Measurements from ENCODE around the gene UNC13D. TPM values are rescaled to one million over a fixed set of nuclear protein-coding genes. Genes with fewer than 3 reads are reported as not detected.
A peak's percentile ranks its signal among the peaks of the same experiment; 100 is the strongest.

UNC13D gene
- total RNA-seq, 1 experiment from 2014 or later = 1.4 TPM

DNA sequence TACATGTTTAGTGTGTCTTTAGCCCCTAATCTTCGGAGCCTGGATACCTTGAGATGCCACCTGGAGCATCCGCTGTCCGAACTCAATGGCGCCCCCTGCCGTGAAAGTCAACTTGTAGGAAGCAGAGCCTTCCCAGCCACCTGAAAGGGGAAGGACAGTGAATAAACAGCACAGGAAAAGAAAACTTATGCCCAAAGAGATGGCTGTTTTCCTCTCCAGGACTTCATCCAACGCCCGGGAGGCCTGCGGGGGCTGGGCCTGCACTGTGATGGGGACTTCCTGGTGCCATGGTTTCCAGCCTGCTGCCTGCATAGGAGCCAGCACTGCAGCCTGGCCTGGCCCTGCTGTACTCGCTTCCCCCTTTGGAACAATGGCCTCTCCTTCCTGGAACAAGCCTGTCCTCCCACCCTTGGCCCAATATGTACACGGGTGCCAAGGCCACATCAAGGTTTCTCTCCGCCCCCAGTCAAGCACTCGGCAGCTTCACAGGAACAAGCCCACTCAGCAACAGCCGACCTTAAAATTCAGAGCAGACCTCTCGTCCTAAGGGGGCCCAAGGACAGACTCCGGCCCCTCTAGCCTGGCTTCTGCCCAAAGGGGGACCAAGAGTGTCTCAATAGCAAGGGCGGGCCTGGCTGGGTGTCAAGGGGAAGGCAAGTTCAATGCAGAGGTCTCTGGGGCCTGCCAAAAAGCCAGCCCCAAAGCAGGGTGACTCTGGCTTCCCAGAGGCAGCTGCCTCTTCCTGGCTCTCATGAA is 4.5 kb upstream of the UNC13D start:
- Histone ChIP-seq H3K9me3 (replicated peaks) (no peaks in the 10 kb centered on the region), H3K36me3 (peaks cover 25% of the 10 kb centered on the region), H3K4me3 (no peak overlapping the region), H3K4me1 (peaks cover 17% of the 10 kb centered on the region; the same call in 1 of the 2 replicates), H3K27me3 (no peaks in the 10 kb centered on the region), H3K27ac (no peak overlapping the region)
- DNase-seq = peak; percentile 62 to 63

DNA sequence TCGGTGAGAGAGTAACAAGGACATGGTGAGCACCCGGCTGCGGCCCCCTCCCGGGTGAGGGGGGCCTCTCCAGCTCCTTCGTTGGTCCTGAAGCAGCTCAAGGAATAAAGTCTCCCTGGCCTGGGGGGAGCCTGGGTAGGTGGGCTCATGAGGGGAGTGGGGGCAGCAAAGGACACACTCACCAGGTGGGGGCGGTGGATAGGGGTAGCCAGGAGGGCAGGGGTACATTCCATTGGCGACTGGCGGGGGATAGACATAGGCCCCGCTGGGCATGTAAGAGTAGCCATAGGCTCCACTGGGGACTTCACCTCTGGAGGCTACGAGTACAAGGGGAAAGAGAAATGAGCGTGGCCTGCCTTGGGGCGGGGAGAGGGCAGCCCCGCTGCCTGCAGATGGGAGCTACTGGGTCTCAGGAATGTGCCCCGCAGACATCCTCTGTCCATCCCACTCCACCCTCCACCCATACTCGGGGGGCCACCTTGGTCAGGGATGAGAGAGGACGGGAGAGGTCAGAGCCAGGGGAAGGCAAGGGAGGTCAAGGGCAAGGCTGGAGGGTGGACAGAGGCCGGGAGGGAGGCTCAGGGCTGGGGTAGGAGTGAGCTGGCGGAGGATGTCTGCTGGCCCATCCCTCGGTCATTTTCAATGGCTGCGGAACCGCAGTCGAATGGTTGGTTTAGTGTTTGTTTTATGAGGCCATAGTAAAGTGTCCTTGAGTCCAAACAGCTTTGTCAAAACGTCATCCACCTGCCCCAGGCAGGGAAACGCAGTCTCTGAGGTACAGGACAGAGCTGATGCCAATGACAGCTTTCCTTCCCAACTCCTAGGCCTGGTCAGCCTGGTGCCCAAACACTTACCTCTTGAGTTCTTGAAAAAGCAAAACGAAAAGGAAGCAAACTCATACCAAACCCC is 3.7 kb upstream of the UNC13D start:
- Histone ChIP-seq H3K4me3 (no peak overlapping the region), H3K27ac (no peak overlapping the region), H3K36me3 (peaks cover 25% of the 10 kb centered on the region), H3K4me1 (peaks cover 17% of the 10 kb centered on the region; the same call in 1 of the 2 replicates), H3K27me3 (no peaks in the 10 kb centered on the region), H3K9me3 (replicated peaks) (no peaks in the 10 kb centered on the region)
- no peak for DNase-seq

DNA sequence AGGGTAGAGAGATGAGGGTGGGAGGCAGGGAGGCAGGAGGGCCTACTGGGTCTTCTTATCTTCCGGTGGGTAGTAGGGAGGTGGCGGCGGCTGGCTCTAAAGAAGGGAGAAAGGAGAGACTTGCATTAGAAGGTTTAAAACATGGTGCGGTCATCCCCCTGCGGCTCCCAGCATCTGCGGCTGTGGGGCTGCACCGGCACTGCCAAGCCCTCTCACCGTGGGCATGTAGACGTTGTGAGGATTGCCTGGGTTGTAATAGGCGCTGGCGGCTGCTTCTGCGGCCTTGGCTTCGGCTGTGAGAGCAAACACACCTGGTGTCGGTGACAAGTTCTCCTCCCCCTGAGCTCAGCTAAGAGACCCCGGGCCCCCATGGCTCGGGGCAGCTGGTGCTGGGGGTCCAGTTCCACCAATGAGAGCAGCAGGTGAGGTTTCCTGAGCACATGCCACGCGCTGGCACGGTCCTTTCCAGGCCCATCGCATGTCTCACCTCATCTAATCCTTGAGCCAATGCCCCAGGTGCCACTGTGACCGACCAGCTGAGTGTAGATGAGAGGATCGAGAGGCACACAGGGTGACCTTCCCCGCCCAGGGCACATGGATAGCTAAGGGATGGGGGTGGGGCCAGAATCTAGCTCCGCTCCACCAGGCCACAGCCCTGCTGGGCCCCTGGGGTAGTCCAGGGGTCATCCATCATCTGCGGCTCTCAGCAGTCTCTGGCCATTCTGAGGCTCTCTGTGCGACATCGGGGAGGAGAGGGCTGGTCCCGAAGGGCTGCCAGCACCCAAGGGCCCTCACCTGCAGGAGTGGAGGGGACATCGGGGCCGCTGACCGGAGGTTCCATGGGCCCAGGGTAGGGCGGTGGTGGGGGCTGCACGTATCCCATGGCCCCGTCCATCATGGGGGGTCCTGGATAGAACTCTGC is 2.7 kb upstream of the UNC13D start:
- Histone ChIP-seq H3K4me1 (peaks cover 17% of the 10 kb centered on the region; the same call in 1 of the 2 replicates), H3K4me3 (no peak overlapping the region), H3K36me3 (peaks cover 25% of the 10 kb centered on the region), H3K9me3 (replicated peaks) (no peaks in the 10 kb centered on the region), H3K27me3 (no peaks in the 10 kb centered on the region), H3K27ac (no peak overlapping the region)
- no peak for DNase-seq

DNA sequence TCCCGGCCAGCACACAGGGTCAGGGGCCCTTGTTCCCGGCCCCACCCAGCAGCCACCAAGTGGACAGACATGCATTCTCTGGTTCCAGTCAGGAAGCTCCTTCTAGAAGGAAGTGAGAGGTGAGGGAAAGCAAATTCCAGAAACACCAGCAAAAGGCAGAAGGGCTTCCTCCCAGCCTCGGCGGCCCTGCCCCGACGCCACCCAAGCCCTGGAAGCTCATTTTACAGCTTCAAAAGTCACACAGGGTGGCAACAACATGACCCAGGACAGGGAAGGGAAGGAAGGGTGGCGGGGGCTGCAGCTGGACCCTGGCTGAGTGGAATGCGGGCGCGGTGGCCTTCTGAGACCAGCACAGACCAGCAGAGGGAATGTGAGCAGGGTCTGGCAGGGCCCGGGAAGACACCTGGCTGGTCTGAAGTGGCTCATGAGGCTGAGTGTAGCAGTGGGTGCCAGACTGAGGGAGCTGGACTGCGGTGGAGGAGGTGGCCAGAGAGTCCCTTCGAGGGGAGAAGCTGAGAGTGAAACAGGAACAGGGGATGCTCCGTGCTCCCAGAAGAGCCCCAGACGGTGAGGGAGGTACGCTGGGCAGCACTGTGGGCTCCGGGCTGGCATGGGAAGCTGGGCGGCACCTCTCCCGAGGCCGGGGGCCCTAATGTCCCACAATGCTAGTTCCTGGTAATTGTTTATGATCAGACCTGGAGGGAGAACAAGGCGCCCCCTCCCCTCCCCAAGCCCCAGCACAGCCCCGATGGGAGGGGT is 1.9 kb upstream of the UNC13D start:
- no peak overlapping the region for H3K4me3 ChIP-seq
- peaks cover 21% of the 10 kb centered on the region for H3K36me3 ChIP-seq
- H3K27ac ChIP-seq = no peak overlapping the region
- DNase-seq = no peak
- peaks cover 17% of the 10 kb centered on the region; the same call in 1 of the 2 replicates for H3K4me1 ChIP-seq
- no peaks in the 10 kb centered on the region for H3K27me3 ChIP-seq
- H3K9me3 ChIP-seq (replicated peaks) = no peaks in the 10 kb centered on the region

DNA sequence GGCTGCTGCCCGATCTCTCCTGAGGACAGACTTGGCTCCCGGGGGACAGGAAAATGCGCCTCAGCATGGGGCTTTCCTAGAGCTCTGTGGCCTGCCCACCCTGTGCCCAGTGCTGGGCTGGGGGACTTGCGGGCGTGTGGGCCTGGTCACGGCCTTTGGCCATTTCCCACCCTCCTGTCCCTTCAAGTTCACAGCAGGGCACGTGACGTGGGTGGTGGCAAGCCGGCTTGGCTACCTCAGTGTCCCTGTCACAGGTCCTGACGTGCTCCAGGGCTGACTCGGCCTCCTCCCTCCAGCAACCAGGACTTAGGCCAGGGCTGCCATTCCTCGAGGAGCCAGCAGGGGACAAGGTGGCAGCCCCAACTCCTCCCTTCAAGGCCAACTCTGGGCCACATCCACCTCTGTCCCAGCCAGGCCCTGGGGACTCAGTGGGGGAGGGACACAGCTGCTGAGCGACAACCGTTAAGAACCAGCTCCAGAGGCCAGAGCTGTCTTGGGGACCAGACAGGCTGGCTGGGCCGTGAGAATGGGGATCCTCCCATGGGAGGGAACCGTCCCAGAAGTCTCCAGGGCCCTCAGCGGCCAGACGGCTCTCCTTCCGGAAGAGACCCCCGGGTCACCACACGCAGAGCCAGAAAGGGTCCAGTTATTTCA is 981 bp upstream of the UNC13D start:
- Histone ChIP-seq H3K4me1 (peaks cover 17% of the 10 kb centered on the region; the same call in 1 of the 2 replicates), H3K9me3 (replicated peaks) (no peaks in the 10 kb centered on the region), H3K27ac (no peak overlapping the region)

DNA sequence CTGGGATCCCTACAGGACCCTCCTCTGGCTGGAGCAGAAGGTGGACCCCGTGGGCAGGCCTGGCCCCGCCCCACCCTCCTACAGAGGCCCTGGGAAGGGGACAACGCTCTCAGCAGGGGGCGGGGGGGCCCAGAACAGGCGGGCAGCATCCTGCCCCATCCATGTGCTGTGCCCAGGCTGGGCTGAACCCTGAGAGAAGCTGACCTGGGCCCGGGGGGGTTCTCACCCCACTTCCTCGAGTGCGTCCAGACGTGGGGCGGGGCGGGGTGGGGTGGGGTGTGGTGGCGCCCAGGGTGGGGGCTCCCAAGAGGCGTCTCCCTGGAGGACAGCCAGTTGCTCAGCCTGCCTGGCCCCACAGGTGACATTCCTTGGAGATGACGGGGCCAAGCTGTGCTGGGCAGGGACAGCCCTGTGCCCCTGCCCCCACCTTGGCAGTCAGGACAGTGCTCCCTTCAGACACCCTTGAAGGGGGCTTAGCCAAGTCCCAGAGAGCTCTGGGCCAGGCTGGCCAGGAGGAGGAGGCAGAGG is 390 bp upstream of the UNC13D start:
- H3K4me3 ChIP-seq = peak overlapping the region; percentile 31
- no peaks in the 10 kb centered on the region for H3K9me3 ChIP-seq (replicated peaks)
- no peak overlapping the region for H3K27ac ChIP-seq
- peaks cover 17% of the 10 kb centered on the region for H3K36me3 ChIP-seq
- no peaks in the 10 kb centered on the region for H3K27me3 ChIP-seq
- DNase-seq = peak; percentile 35 to 38
- H3K4me1 ChIP-seq = peaks cover 17% of the 10 kb centered on the region; the same call in 1 of the 2 replicates

More for the DNA sequence above, 981 bp upstream of the UNC13D start:
- peaks cover 19% of the 10 kb centered on the region for H3K36me3 ChIP-seq
- DNase-seq = peak; percentile 82 to 85
- no peak overlapping the region for H3K4me3 ChIP-seq
- H3K27me3 ChIP-seq = no peaks in the 10 kb centered on the region

DNA sequence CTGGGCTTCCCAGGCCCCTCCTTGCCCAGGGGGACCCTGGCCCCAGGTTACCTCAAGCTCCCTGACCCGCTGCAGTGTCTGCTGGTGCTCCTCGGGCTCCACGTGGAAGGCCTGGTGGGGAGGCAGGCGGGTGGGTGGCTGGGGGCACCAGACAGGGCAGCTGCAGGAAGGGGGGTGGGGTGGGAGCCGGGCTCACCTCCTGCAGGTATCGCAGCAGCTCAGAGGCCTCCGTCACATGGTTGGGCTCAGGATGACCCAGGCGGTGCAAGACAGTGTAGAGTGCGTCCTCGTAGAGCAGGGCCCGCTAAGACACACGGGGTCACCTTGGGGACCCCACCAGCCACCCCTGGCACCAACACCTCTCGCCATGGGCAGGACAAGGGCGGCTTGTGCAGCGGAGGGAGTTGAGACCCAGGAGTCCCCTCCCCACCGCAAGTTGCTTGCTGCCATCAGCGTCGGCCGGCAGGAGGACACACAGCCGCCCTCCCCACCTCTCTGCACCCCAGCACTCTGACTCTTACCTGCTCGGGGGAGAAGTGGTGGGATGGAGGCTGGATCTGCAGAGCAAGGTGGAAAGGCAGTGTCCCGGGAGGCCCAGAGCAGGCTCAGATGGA is 1.1 kb downstream of the UNC13D start:
- DNase-seq = no peak
- Histone ChIP-seq H3K36me3 (peaks cover 7% of the 10 kb centered on the region; the same call in 1 of the 2 replicates), H3K9me3 (replicated peaks) (no peaks in the 10 kb centered on the region), H3K4me3 (no peak overlapping the region), H3K4me1 (peaks cover 17% of the 10 kb centered on the region; the same call in 1 of the 2 replicates), H3K27me3 (no peaks in the 10 kb centered on the region), H3K27ac (no peak overlapping the region)

DNA sequence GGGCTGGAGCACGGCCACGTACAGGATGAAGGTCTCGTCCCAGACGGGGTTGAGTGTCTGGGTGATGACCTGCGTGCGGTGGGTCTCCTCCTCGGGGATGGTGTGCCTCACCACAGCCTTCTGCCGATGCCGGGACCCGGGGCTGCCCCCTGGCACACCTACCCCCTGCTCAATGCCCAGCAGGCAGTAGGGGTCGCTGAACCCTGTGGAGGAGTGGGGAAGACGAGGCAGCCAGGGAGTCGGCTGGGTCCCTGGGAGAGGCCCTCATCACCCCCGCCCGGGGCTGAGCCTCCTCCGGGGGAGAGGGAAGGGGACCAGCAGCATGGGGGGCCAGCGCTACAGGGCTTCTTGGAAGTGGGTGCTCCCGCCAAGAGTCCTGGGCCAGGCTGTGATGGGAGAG is 1.8 kb downstream of the UNC13D start:
- Histone ChIP-seq H3K4me1 (peaks cover 17% of the 10 kb centered on the region; the same call in 1 of the 2 replicates), H3K4me3 (no peak overlapping the region), H3K27ac (no peak overlapping the region), H3K36me3 (peaks cover 5% of the 10 kb centered on the region; the same call in 1 of the 2 replicates), H3K27me3 (no peaks in the 10 kb centered on the region), H3K9me3 (replicated peaks) (no peaks in the 10 kb centered on the region)
- DNase-seq = no peak

DNA sequence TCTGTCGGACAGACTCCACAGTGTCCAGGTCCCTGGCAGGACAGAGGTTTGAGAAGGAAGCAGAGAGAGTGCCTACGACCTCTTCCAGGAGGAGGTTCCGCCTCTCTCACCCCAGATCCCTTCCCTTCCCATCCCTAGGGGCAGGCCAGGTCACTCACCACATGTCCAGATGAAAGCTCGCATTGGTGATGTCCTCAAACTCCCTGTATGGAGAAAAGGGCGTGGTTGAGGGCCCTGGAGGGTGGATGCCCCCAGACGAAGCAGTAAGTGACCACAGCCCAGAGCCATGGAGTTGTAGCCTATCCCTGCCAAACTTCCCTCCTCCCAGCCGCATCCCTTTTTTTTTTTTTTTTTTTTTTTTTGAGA is 3.4 kb downstream of the UNC13D start:
- H3K36me3 ChIP-seq = no peaks in the 10 kb centered on the region
- peaks cover 13% of the 10 kb centered on the region; the same call in 1 of the 2 replicates for H3K4me1 ChIP-seq
- no peak overlapping the region for H3K27ac ChIP-seq
- no peak overlapping the region for H3K4me3 ChIP-seq
- no peaks in the 10 kb centered on the region for H3K9me3 ChIP-seq (replicated peaks)
- H3K27me3 ChIP-seq = no peaks in the 10 kb centered on the region
- no peak for DNase-seq

DNA sequence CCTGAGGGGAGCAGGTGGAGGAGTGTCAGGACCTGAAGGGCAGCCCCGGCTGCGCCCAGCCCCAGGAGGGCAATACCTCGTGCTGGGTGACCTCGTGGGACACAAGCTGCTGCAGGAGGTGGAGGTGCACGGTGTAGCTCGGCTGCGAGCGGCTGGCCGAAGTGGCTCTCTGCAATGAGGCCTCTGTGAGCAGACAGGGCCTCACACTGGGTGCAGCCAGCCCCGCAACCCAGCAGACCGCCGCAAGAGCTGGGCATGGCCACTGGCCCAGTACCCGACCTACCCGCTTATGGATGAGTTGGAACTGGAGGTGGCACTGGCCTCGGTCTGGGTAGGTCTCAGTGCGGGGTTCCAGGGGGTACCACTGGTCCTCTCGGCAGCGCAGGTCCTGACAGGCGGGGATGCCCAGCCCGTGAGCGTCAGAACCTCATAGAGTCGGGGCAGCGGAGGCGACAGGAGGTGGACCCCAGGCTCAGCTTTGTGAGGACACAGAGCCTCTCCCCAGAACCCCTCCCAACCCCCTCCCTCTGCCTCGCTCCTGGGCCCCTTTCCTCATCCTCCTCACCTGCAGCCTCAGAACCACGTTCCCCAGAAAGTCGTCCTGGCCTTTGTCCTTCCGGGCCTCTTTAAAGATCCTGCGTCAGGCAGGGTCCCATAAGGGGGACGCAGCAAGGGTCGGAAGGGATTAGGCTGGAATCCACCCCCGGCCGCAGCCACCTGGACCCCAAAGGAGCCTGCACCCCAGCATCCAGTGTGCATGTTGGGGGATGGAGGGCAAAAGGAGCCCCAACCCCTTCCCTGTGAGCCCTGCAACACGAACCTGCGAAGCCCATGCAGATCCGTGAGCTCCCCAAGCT is 4.0 kb downstream of the UNC13D start:
- Histone ChIP-seq H3K9me3 (replicated peaks) (no peaks in the 10 kb centered on the region), H3K4me1 (peaks cover 7% of the 10 kb centered on the region; the same call in 1 of the 2 replicates), H3K36me3 (no peaks in the 10 kb centered on the region), H3K27ac (no peak overlapping the region), H3K4me3 (no peak overlapping the region), H3K27me3 (no peaks in the 10 kb centered on the region)
- no peak for DNase-seq

DNA sequence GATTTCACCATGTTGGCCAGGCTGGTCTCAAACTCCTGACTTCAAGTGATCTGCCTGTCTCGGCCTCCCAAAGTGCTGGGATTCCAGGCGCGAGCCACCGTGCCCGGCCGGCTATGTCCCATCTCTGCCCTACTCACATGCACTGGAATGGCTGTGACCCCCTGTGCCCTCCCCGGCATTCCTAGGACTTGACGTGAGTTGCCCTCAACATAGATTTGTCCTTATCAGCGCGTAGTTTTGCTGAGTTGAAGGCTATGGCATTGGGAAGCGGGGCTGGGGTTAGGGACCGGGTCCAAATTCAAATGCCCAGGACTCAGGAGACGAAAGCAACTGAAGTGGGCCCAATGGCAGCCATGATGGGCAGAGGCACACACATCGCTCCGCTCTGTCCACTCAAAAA is 5.8 kb downstream of the UNC13D start:
- DNase-seq = no peak
- Histone ChIP-seq H3K27me3 (no peaks in the 10 kb centered on the region), H3K4me1 (peaks cover 9% of the 10 kb centered on the region; the same call in 1 of the 2 replicates), H3K36me3 (no peaks in the 10 kb centered on the region), H3K9me3 (replicated peaks) (no peaks in the 10 kb centered on the region), H3K27ac (no peak overlapping the region), H3K4me3 (no peak overlapping the region)

DNA sequence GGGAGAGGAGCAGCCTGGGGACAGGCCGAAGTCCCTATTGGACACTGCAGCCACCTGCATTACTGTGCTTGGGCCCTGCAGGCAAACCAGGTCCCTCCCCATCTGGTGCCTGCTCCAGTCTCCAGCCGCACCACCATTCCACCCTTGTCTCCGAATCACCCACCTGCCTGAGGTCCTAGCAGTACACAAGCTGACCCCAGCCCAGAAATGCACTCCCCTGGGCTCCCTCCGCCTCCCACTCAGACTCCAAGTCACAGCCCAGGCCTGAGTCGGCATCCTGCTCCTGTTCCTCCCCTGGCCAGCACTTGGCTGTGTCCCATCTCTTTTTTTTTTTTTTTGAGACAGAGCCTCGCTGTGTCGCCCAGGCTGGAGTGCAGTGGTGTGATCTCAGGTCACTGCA is 6.3 kb downstream of the UNC13D start:
- Histone ChIP-seq H3K36me3 (no peaks in the 10 kb centered on the region), H3K27ac (no peak overlapping the region)
- no peak for DNase-seq

More for the DNA sequence above, 6.3 kb downstream of the UNC13D start:
- no peaks in the 10 kb centered on the region for H3K9me3 ChIP-seq (replicated peaks)
- no peak overlapping the region for H3K4me3 ChIP-seq
- peaks cover 9% of the 10 kb centered on the region; the same call in 1 of the 2 replicates for H3K4me1 ChIP-seq
- H3K27me3 ChIP-seq = no peaks in the 10 kb centered on the region

Data from SJCRH30 (cell line).